ENCODE data around the gene CCL11.

CCL11 gene

DNA sequence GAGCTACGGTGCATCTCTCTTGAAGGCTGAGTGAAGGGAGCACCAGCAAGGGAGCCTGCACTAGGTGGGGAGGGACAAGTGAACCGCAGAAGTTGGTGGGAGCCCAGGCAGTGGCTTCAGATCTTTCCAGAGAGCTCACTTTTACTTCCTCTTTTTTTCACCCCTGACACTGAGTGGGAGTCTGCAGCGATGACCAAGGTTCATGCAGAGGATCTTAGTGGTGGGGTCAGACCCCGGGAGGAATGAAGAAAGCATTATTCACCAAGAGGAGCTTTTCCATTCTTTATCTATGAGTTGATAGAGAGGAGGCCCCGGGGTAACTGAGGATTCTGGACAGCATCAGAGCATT, 33.5 kb upstream of the CCL11 start:
- no peak for TF ChIP-seq ZFX (IDR thresholded peaks at IDR 0.05; ENCODE audit: borderline replicate concordance)
- TF ChIP-seq, protein P1, sequence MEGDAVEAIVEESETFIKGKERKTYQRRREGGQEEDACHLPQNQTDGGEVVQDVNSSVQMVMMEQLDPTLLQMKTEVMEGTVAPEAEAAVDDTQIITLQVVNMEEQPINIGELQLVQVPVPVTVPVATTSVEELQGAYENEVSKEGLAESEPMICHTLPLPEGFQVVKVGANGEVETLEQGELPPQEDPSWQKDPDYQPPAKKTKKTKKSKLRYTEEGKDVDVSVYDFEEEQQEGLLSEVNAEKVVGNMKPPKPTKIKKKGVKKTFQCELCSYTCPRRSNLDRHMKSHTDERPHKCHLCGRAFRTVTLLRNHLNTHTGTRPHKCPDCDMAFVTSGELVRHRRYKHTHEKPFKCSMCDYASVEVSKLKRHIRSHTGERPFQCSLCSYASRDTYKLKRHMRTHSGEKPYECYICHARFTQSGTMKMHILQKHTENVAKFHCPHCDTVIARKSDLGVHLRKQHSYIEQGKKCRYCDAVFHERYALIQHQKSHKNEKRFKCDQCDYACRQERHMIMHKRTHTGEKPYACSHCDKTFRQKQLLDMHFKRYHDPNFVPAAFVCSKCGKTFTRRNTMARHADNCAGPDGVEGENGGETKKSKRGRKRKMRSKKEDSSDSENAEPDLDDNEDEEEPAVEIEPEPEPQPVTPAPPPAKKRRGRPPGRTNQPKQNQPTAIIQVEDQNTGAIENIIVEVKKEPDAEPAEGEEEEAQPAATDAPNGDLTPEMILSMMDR (IDR thresholded peaks at IDR 0.05) = no peak

DNA sequence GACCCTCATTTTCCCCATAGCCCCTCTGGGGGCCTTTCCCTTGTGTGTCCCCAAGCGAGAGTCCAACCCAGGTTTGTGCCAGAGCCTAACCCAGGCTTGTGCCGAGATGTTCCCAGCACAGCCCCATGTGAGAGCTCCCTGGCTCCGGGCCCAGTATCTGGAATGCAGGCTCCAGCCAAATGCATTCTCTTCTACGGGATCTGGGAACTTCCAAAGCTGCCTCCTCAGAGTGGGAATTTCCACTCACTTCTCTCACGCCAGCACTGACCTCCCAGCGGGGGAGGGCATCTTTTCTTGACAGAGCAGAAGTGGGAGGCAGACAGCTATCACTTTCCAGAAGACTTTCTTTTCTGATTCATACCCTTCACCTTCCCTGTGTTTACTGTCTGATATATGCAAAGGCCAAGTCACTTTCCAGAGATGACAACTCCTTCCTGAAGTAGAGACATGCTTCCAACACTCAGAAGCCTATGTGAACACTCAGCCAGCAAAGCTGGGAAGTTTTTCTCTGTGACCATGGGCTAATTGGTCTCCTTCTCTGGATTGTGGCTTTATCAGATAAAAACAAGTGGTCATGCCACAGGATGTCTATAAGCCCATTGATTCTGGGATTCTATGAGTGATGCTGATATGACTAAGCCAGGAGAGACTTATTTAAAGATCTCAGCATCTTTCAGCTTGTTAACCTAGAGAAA, 33.0 kb upstream of the CCL11 start:
- TF ChIP-seq, protein P1 (IDR thresholded peaks at IDR 0.05) = no peak
- TF ChIP-seq ZFX (IDR thresholded peaks at IDR 0.05; ENCODE audit: borderline replicate concordance) = no peak
- H3K27ac ChIP-seq = no peak overlapping the region

More for the DNA sequence above, 33.5 kb upstream of the CCL11 start:
- H3K27ac ChIP-seq = no peak overlapping the region

DNA sequence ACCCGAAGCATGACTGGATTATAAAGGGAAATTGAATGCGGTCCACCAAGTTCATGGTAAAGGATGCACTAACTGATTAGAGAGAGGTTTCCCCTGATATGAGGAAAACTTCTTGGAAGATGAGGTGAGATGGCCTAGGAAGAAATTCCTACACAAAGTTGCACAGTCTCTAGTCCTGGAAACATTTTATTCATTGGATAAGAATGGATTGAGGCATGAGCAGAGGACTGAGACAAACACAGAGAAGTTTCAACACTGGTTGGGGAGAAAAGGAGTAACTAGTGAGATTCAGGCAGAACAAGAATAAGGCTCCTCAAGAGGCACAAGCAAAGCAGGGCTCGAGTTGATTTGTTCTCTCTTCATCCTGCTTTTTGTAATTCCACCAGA, 32.4 kb upstream of the CCL11 start:
- TF ChIP-seq, protein P1 (IDR thresholded peaks at IDR 0.05) = no peak
- TF ChIP-seq ZFX (IDR thresholded peaks at IDR 0.05; ENCODE audit: borderline replicate concordance) = no peak
- no peak overlapping the region for H3K27ac ChIP-seq

DNA sequence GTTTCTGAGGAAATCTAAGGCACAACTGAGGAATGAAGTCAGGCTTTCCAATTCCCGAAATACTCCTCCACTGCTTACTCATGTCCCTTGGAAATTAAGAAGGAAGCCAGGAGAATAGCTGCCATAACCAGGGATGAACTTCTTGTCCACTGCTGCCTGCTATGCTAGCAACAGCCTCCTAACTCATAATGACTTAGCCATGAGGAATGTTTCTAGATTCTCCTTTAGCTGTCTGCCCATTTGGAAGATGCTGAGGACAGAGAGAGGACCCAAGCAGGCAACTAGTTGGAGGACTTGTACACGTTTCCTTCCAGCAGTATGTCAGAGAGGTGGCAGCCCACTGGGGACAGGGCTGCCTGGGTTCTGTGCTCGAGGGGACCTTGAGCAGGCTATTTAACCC, 31.4 kb upstream of the CCL11 start:
- no peak for TF ChIP-seq ZFX (IDR thresholded peaks at IDR 0.05; ENCODE audit: borderline replicate concordance)
- TF ChIP-seq, protein P1 (IDR thresholded peaks at IDR 0.05) = no peak
- no peak overlapping the region for H3K27ac ChIP-seq

DNA sequence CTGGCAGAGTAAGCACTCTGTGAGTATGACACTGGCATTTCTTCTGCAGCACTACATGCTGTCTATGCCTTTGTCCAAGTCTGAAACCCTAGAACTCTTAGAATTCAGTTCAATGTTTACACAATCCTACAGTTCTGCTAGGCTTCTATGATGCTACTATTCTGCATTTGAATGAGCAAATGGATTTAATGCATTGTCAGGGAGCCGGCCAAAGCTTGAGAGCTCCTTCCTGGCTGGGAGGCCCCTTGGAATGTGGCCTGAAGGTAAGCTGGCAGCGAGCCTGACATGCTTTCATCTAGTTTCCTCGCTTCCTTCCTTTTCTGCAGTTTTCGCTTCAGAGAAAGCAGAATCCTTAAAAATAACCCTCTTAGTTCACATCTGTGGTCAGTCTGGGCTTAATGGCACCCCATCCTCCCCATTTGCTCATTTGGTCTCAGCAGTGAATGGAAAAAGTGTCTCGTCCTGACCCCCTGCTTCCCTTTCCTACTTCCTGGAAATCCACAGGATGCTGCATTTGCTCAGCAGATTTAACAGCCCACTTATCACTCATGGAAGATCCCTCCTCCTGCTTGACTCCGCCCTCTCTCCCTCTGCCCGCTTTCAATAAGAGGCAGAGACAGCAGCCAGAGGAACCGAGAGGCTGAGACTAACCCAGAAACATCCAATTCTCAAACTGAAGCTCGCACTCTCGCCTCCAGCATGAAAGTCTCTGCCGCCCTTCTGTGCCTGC, 30.7 kb upstream of the CCL11 start, which contains the start of gene CCL2:
Gene CCL2 (plus strand): TSS at position 635 of the 730 bp plus-strand sequence. CDS start 65 bp downstream, at position 700.
- TF ChIP-seq ZFX (IDR thresholded peaks at IDR 0.05; ENCODE audit: borderline replicate concordance) = no peak
- TF ChIP-seq, protein P1 (IDR thresholded peaks at IDR 0.05) = no peak
- H3K27ac ChIP-seq = no peak within 1 kb of the TSS

DNA sequence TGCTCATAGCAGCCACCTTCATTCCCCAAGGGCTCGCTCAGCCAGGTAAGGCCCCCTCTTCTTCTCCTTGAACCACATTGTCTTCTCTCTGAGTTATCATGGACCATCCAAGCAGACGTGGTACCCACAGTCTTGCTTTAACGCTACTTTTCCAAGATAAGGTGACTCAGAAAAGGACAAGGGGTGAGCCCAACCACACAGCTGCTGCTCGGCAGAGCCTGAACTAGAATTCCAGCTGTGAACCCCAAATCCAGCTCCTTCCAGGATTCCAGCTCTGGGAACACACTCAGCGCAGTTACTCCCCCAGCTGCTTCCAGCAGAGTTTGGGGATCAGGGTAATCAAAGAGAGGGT, 30.2 kb upstream of the CCL11 start:
- H3K27ac ChIP-seq = no peak overlapping the region
- TF ChIP-seq, protein P1 (IDR thresholded peaks at IDR 0.05) = no peak

DNA sequence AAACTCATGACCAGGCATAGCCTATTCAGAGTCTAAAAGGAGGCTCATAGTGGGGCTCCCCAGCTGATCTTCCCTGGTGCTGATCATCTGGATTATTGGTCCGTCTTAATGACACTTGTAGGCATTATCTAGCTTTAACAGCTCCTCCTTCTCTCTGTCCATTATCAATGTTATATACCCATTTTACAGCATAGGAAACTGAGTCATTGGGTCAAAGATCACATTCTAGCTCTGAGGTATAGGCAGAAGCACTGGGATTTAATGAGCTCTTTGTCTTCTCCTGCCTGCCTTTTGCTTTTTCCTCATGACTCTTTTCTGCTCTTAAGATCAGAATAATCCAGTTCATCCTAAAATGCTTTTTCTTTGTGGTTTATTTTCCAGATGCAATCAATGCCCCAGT, 29.7 kb upstream of the CCL11 start:
- TF ChIP-seq ZFX (IDR thresholded peaks at IDR 0.05; ENCODE audit: borderline replicate concordance) = no peak
- TF ChIP-seq, protein P1 (IDR thresholded peaks at IDR 0.05) = no peak
- H3K27ac ChIP-seq = no peak overlapping the region
